Right lobe of liver (tissue), 6 donors: Measurements from ENCODE around the gene TENT4B. TPM values are rescaled to one million over a fixed set of nuclear protein-coding genes. Genes with fewer than 3 reads are reported as not detected.
A peak's percentile ranks its signal among the peaks of the same experiment; 100 is the strongest.

Source experiments
- ATAC-seq, 4 donors: fragments of 200-7000 bp; cut with Tn5 transposase; one replicate each; pipeline ENCODE4 v1.9.1; 2020; ENCODE audit warnings: mild to moderate bottlenecking in 4 of 4, moderate library complexity in 4 of 4
- DNase-seq, 3 donors: peaks; one replicate each; pipeline ENCODE4 v3.0.0-alpha.2; 2020
- H3K27ac ChIP-seq, 3 donors: fragments of 200-600 bp; one replicate each; pipeline ENCODE4 v1.8.0; 2022
- H3K27me3 ChIP-seq, 2 donors: fragments of 200-600 bp; one replicate each; pipeline ENCODE4 v1.8.0; 2022
- H3K36me3 ChIP-seq, 4 donors: fragments of 200-600 bp; sonication (generic) in 1 of 4; one replicate each; pipeline versions ENCODE4 v1.5.1 to v1.8.0; 2017 to 2022; ENCODE audit warnings: control low read depth in 1 of 4
- H3K4me1 ChIP-seq, 4 donors: fragments of 200-600 bp; sonication (generic) in 1 of 4; one replicate each; pipeline versions ENCODE4 v1.5.1 to v1.8.0; 2017 to 2022; ENCODE audit warnings: control low read depth in 1 of 4
- H3K4me3 ChIP-seq, 3 donors: fragments of 200-600 bp; one replicate each; pipeline ENCODE4 v1.8.0; 2022
- H3K9me3 ChIP-seq, 4 donors: fragments of 200-600 bp; sonication (generic) in 1 of 4; one replicate each; pipeline versions ENCODE4 v1.5.1 to v1.8.0; 2017 to 2022; ENCODE audit warnings: control low read depth in 1 of 4
- CTCF ChIP-seq, 4 donors: fragments of 200-600 bp in 3 of 4; fragments of 450-650 bp in 1 of 4; IDR thresholded peaks; one replicate each; pipeline versions ENCODE4 v1.5.1 to v1.8.0; 2016 to 2022; ENCODE audit warnings: antibody characterized with exemption in 4 of 4, mild to moderate bottlenecking in 2 of 4
- POLR2A ChIP-seq: fragments of 450-650 bp; IDR thresholded peaks from one replicate; pipeline ENCODE4 v1.6.1; 2017; ENCODE audit warnings: antibody characterized with exemption, mild to moderate bottlenecking
- WGBS: methylation state at CpG from one replicate; pipeline ENCODE4 v1.1.6; 2018; ENCODE audit warnings: low coverage, low lambda C conversion rate; ENCODE audit not compliant: insufficient coverage; ENCODE audit errors: missing lambda C conversion rate; 5-methylcytosine and 5-hydroxymethylcytosine counted together
- intact Hi-C, 2 donors: fragments of 100-400 bp; cut with DNase I; formaldehyde crosslinking; loops; one replicate each; pipeline versions ENCODE4 v1.11.2 to v1.14.1; 2022
- total RNA-seq, 6 experiments: library from RNA; depleted of rRNA in 2 of 6; stranded (reverse); fragments of >200 nt in 2 of 6; fragmentation: NEBNext Ultra II Directional in 3 of 6; extraction: Animal tissue kit (Norgen Biotek cat#: 25700) in 3 of 6; gene quantifications; one replicate each; pipeline versions ENCODE4 v1.1.0 to v1.2.4, GENCODE V29; 2016 to 2023
- donor health status: DM: no; HTN: yes; CAD: no.
- donor health status: DM: no; HTN: no; CAD: no.
- donor health status: DM: no; HTN: no; CAD: no.
- donor health status: DM: no; HTN: yes; CAD: no.
- donor health status: DM: no; HTN: yes; CAD: no.

The TENT4B gene
- total RNA-seq, 6 experiments from 2014 or later = 7.2 to 13.2 (median 9.3) TPM

- H3K36me3 ChIP-seq = no peaks in the 10 kb centered on the region
- no peak for ATAC-seq
- peak in 1 of 3 donors; percentile 2 for DNase-seq
Measured at GRCh38 chr16:50261160-50261706, 108.1 kb downstream of the TENT4B start.

DNA sequence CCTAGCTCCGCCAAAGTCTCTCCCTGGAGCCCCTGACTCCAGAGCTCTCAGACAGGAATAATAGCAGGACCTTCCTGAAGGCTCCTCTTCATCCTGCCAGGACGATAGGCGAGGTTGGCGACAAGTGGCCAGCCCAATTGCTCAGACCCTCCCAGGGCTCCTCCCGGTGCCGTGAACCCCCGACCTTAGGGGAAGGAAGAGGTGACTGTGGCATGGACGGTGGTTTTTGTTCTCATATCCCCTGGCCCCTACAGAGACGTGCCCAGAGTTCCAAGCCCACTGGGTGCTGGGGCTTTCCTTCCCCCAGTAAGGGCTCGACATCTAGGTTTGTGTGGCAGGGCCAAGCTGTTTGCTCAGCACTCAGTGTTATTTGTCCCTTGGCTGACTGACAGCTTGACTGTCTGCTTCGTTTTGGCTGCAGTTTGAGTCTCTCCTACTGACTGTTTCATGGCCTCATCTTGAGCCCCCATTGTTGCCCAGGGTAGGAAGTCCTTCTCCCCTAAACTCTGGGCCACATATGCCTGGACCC, 108.7 kb downstream of the TENT4B start:
- intact Hi-C loops = no loop called here
- DNase-seq = peak in 2 of 3 donors; percentile 12 to 60
- no peak for TF ChIP-seq POLR2A
- TF ChIP-seq CTCF (IDR thresholded peaks at IDR 0.05) = no peak
- 4% methylated on average over 4 of the region's 11 CpGs for WGBS
- peaks cover 0 to 11% (median 2%) of the 10 kb centered on the region in 4 donors for H3K4me1 ChIP-seq
- no peaks in the 10 kb centered on the region for H3K9me3 ChIP-seq
- H3K36me3 ChIP-seq = no peaks in the 10 kb centered on the region
- H3K4me3 ChIP-seq = no peak overlapping the region
- ATAC-seq = peak; percentile 59 to 78 (median 70)
- H3K27me3 ChIP-seq = no peaks in the 10 kb centered on the region
- H3K27ac ChIP-seq = no peak overlapping the region

More at GRCh38 chr16:50261160-50261706, 108.1 kb downstream of the TENT4B start:
- no peaks in the 10 kb centered on the region for H3K9me3 ChIP-seq
- H3K27ac ChIP-seq = no peak overlapping the region
- intact Hi-C loops = no loop called here
- H3K4me1 ChIP-seq = peaks cover 0 to 11% (median 2%) of the 10 kb centered on the region in 4 donors
- H3K4me3 ChIP-seq = no peak overlapping the region
- H3K27me3 ChIP-seq = no peaks in the 10 kb centered on the region
- WGBS = 88% methylated on average over 6 of the region's 9 CpGs
- no peak for TF ChIP-seq CTCF (IDR thresholded peaks at IDR 0.05)
- no peak for TF ChIP-seq POLR2A

DNA sequence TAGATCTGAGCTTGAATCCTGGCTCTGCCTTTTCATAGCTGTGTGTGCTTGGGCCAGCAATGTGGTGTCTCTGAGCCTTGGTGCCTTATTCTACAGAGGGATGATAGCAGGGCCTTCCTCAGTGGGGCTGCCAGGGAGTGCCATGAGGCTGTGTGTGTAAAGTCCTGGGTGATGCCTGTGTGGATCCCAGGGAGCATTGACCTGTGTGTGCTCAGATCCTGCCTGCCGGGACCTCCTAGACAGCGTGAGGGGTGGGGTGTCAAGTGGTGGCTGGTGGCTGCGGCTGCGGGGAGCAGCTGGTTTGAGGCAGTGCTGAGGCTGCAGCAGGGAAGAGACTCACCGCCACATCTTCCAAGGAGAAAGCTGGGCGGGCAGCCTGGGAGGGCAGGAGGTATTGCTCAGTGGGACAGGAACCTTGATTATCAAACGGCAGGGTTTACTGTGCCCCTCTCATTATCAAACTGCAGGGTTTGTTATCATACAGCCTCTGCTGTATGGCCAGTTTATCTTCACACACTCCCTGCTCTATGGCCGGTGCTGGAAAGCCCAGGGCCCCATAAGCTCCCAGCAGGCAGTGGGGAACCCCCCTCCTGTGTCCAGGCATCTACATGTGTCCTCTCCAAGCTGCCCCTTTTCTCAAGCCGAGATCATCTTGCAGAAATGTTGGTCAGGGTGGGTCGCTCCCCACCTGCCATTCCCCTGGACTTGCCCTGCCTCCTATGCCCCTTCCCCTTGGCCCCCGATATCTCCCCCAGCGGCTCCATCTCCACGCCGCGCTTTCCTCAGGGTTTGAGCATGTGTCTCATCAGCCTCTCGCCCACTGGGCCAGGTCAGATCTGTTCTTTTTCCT, 110.2 kb downstream of the TENT4B start:
- TF ChIP-seq POLR2A = no peak
- no peak for TF ChIP-seq CTCF (IDR thresholded peaks at IDR 0.05)
- intact Hi-C loops = no loop called here
- Histone ChIP-seq H3K4me1 (peaks cover 0 to 11% (median 2%) of the 10 kb centered on the region in 4 donors), H3K36me3 (no peaks in the 10 kb centered on the region), H3K27ac (no peak overlapping the region), H3K4me3 (no peak overlapping the region), H3K27me3 (no peaks in the 10 kb centered on the region), H3K9me3 (no peaks in the 10 kb centered on the region)
- DNase-seq (peak in 2 of 3 donors; percentile 10 to 21), ATAC-seq (no peak)
- WGBS = 91% methylated on average over 6 of the region's 16 CpGs

DNA sequence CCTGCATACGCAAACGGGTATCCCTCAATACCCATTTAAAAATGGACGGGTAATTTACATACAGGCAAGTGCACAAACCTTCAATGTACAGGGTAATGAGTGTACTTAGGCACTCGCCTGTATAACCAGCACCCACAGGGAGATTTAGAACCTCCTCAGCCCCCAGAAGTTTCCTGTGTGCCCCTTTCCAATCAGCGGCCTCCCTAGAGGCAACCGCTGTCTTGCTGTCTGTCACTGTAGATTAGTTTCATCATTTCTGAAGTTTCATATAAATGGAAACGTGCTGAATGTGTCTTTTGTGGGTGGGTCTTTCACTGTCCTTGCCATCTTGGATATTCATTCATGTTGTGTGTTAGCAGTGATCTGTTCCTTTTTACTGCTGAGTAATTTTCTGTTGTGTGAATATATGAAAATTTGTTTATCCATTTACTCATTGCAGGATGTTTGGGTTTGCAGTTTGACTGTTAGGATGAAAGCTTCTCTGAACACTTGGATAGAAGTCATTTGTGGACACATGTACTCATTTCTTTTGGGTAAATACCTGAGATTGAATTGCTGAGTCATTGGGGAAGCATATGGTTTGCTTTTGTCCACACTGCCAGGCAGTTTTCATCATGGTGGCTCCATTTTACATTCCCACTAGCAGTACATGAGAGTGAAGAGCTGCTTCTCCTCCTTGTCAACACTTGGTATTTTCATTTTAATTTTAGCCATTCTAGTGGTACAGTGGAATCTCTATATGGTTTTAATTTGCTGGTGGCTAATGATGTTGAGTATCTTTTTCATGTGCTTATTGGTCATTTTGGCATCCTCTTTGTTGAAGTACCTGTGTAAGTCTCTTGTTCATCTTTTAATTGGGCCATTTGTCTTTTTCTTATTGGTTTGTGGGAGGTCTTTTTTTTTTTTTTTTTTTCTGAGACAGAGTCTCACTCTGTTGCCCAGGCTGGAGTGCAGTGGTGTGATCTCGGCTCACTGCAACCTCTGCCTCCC, 111.1 kb downstream of the TENT4B start:
- Histone ChIP-seq H3K9me3 (no peaks in the 10 kb centered on the region), H3K4me3 (no peak overlapping the region), H3K27ac (no peak overlapping the region), H3K36me3 (no peaks in the 10 kb centered on the region), H3K4me1 (peaks cover 0 to 11% (median 2%) of the 10 kb centered on the region in 4 donors), H3K27me3 (no peaks in the 10 kb centered on the region)
- intact Hi-C loops = no loop called here
- ATAC-seq (no peak), DNase-seq (no peak)
- TF ChIP-seq CTCF (IDR thresholded peaks at IDR 0.05) = no peak
- no peak for TF ChIP-seq POLR2A
- 79% methylated on average over 8 of the region's 8 CpGs for WGBS
